PFSK-1 (cell line): Measurements from ENCODE around the gene RASGRF1.

ENCODE experiments used
- FOXP2 ChIP-seq: optimal IDR thresholded peaks from 2 replicates; pipeline ENCODE3; 2011; ENCODE audit warnings: borderline replicate concordance, control low read depth, inconsistent platforms; ENCODE audit not compliant: insufficient read depth; ENCODE audit errors: extremely low read length, extremely low read depth
- POLR2AphosphoS5 ChIP-seq: IDR thresholded peaks from 2 replicates; pipeline ENCODE4 v1.6.1; 2012; ENCODE audit warnings: low read depth, mild to moderate bottlenecking, control low read depth, low read length, moderate library complexity
- SIN3A ChIP-seq: IDR thresholded peaks from 2 replicates; pipeline ENCODE4 v1.6.1; 2012; ENCODE audit warnings: mild to moderate bottlenecking, low read length, moderate library complexity, borderline replicate concordance; ENCODE audit not compliant: insufficient read depth
- TAF1 ChIP-seq: IDR thresholded peaks from 2 replicates; pipeline ENCODE4 v1.6.1; 2012; ENCODE audit warnings: low read length, control low read depth, borderline replicate concordance; ENCODE audit not compliant: insufficient read depth
- TF ChIP-seq, protein P1 (sequence below), 2 experiments: IDR thresholded peaks; 2 replicates each; pipeline versions ENCODE4 v1.6.1 to v1.8.0; 2011 to 2012; ENCODE audit warnings: low read depth in 2 of 2, low read length in 2 of 2, control low read depth in 1 of 2, inconsistent platforms in 1 of 2, mild to moderate bottlenecking in 1 of 2, moderate library complexity in 1 of 2; ENCODE audit not compliant: insufficient read depth in 1 of 2

RASGRF1 gene

GRCh38 chr15:79078003-79078402 lies 12.6 kb downstream of the RASGRF1 start:
- TF ChIP-seq TAF1 (no peak), POLR2AphosphoS5 (no peak), SIN3A (no peak)
- TF ChIP-seq, protein P1, sequence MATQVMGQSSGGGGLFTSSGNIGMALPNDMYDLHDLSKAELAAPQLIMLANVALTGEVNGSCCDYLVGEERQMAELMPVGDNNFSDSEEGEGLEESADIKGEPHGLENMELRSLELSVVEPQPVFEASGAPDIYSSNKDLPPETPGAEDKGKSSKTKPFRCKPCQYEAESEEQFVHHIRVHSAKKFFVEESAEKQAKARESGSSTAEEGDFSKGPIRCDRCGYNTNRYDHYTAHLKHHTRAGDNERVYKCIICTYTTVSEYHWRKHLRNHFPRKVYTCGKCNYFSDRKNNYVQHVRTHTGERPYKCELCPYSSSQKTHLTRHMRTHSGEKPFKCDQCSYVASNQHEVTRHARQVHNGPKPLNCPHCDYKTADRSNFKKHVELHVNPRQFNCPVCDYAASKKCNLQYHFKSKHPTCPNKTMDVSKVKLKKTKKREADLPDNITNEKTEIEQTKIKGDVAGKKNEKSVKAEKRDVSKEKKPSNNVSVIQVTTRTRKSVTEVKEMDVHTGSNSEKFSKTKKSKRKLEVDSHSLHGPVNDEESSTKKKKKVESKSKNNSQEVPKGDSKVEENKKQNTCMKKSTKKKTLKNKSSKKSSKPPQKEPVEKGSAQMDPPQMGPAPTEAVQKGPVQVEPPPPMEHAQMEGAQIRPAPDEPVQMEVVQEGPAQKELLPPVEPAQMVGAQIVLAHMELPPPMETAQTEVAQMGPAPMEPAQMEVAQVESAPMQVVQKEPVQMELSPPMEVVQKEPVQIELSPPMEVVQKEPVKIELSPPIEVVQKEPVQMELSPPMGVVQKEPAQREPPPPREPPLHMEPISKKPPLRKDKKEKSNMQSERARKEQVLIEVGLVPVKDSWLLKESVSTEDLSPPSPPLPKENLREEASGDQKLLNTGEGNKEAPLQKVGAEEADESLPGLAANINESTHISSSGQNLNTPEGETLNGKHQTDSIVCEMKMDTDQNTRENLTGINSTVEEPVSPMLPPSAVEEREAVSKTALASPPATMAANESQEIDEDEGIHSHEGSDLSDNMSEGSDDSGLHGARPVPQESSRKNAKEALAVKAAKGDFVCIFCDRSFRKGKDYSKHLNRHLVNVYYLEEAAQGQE (IDR thresholded peaks at IDR 0.05; ENCODE audit: insufficient read depth in 1 of 2, low read depth in 2 of 2, low read length in 2 of 2): no peak

- TF ChIP-seq, protein P1 (IDR thresholded peaks at IDR 0.05; ENCODE audit: insufficient read depth in 1 of 2, low read depth in 2 of 2, low read length in 2 of 2): no peak
- TF ChIP-seq SIN3A (no peak), TAF1 (no peak), POLR2AphosphoS5 (no peak), FOXP2 (no peak)
These were observed 13.9 kb downstream of the RASGRF1 start for GRCh38 chr15:79076661-79077060.

DNA sequence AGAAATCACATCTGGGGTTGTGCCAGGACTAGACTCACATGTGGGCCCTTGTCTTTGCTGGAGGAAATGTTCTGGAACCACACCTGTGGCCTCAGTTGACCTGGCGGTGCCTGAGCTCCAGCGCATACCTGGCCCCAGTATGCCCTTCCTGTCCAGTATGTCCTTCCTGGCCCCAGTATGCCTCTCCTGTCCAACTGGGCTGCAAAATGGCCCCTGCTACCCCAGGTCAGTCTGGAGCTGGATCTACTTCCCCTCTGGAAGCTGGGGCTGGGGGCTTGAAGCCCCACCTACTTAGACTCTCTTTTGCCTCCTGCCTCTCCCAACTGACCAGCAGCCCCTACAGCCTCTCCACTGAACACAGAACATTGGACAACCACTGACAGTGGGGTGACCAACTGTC lies 15.3 kb downstream of the RASGRF1 start:
- TF ChIP-seq, protein P1 (IDR thresholded peaks at IDR 0.05; ENCODE audit: insufficient read depth in 1 of 2, low read depth in 2 of 2, low read length in 2 of 2): no peak
- no peak for TF ChIP-seq SIN3A
- no peak for TF ChIP-seq POLR2AphosphoS5
- TF ChIP-seq TAF1: no peak
- no peak for TF ChIP-seq FOXP2

GRCh38 chr15:79073336-79073735 lies 17.2 kb downstream of the RASGRF1 start:
- TF ChIP-seq, protein P1 (IDR thresholded peaks at IDR 0.05; ENCODE audit: insufficient read depth in 1 of 2, low read depth in 2 of 2, low read length in 2 of 2): no peak
- TF ChIP-seq FOXP2: no peak
- no peak for TF ChIP-seq TAF1
- no peak for TF ChIP-seq POLR2AphosphoS5
- no peak for TF ChIP-seq SIN3A

DNA sequence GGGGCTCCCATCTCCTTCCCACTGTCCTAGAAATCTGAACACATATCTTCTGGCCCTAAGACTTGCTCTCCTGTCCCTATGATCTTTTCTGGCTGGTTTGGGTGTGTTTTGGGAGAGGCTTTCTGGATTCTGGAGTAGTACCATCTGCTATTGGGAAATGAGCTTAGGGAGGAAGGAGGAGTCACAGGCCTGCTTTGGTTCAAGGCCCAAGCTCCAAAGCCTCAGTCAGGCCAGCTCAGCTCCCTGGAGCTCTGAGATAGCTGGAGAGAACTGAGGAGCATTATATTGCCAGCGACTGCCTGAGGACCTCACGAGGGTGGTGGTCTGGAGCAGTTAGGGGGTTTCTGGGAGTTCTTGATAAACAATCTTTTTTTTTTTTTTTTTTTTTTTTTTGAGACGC lies 18.7 kb downstream of the RASGRF1 start:
- TF ChIP-seq, protein P1 (IDR thresholded peaks at IDR 0.05; ENCODE audit: insufficient read depth in 1 of 2, low read depth in 2 of 2, low read length in 2 of 2): no peak
- TF ChIP-seq TAF1 (no peak), SIN3A (no peak), POLR2AphosphoS5 (no peak), FOXP2 (no peak)
